Fibroblast of lung (primary cell): ENCODE results near the gene DRAP1.

Source experiments
- CTCF ChIP-seq, 2 donors: IDR thresholded peaks in 1 of 2; conservative IDR thresholded peaks in 1 of 2; 1 replicate in 1 of 2; 2 replicates in 1 of 2; pipeline ENCODE4 v1.5.1; 2011 to 2012; ENCODE audit warnings: low read length in 2 of 2, control low read depth in 1 of 2, inconsistent platforms in 1 of 2, low read depth in 1 of 2, mild to moderate bottlenecking in 1 of 2
- EZH2 ChIP-seq: IDR thresholded peaks from 2 replicates; pipeline ENCODE4 v1.5.1; 2012; ENCODE audit warnings: low read length, control low read depth, mild to moderate bottlenecking; ENCODE audit errors: missing control alignments

- TF ChIP-seq CTCF (conservative IDR thresholded peaks at IDR 0.05 in 1 of 2, IDR thresholded peaks at IDR 0.05 in 1 of 2; ENCODE audit: low read depth in 1 of 2, low read length in 2 of 2) (no peak), EZH2 (no peak)
These were observed 41.6 kb downstream of the DRAP1 start for GRCh38 chr11:65960824-65961266.
